ENCODE data around the gene RPP30.
A peak's percentile ranks its signal among the peaks of the same experiment; 100 is the strongest.
"Not testable (repeated sequence)": the region's sequence is repeated elsewhere in the genome, so short reads cannot be mapped to it uniquely, and the experiment has no call there.

Gene RPP30

GRCh38 chr10:90872648-90873020 lies 860 bp downstream of the RPP30 start:
- no peak for DNase-seq

- DNase-seq, result no peak
Measured at GRCh38 chr10:90879062-90879461, 7.3 kb downstream of the RPP30 start.

- not testable (repeated sequence) for DNase-seq
Measured at GRCh38 chr10:90880059-90880719, 8.4 kb downstream of the RPP30 start.

- DNase-seq, result no peak
Measured at GRCh38 chr10:90884431-90884830, 12.7 kb downstream of the RPP30 start.

DNA sequence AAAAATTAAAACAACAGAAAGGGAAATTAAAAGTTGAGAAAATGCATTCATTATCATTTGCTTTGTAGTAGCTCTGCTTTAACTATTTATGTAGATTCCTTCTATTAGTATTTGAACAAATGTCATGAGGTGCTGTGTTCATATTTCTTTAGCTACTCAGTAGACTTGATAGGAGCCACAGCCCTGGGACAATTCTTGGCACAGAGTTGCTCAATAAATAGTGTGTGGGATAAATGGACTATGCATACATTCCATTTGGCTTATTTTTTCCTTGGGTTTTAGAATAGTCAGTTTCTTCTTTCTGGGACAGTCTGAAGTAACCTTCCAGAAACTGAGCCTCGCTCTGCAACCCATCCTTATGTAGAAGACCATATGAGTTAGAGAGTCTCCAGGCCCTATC lies 13.4 kb downstream of the RPP30 start:
- no peak for DNase-seq

DNA sequence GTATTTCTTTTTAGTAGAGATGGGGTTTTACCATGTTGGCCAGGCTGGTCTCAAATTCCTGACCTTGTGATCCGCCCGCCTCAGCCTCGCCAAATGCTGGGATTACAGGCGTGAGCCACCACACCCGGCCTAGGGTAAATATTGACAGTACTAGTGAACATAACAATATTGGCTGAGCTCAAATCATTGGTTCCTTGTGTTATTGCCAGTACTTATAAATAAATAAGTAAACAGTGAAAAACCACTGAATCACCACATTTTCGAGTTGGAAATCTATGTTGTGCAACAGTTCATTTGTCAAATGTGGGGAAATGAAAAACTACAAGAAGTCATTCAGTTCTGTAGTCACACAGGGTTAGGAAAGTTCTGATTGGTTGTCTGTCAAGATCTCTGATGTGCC lies 15.8 kb downstream of the RPP30 start:
- DNase-seq, result no peak

- no peak for DNase-seq
Measured at GRCh38 chr10:90888387-90888786, 16.6 kb downstream of the RPP30 start.

DNA sequence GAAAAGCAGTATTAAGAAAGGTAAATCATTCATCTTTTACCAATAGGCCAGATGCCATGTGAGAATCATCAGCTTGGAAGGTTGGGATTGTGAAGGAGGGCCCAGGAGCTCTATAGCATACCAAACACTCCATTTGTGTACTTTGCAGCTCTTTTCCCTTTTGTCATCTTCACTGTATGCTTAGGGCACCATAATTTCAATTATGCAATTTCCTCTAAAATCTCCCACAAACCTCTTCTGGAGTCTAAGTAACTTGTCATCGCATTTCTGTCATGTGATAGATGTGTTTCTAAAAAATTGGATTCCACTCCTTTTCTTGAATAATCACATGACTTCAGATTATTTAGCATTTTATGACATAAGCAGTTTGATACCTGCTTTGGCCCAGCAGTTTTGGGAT lies 17.9 kb downstream of the RPP30 start:
- no peak for DNase-seq

- no peak for DNase-seq
Measured at GRCh38 chr10:90890347-90890746, 18.6 kb downstream of the RPP30 start.

- no peak for DNase-seq
Measured at GRCh38 chr10:90893190-90893589, 21.4 kb downstream of the RPP30 start.

DNA sequence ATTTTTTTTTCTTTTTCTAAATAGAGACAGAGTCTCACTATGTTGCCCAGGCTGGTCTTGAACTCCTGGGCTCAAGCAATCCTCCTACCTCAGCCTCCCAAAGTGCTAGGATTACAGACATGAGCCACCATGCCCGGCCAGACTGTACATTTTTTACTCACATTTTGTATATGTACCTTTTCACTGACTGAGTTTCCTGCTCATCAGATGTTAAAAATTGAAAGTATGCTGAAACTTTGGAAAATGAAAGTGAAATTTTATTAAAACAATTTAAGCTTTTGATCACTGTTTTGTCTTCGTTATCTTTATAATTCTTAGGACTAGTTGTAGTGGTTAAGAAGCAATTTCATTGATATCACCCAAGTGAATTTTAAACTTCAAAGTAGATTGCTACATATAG lies 25.1 kb downstream of the RPP30 start:
- not testable (repeated sequence) for DNase-seq

DNA sequence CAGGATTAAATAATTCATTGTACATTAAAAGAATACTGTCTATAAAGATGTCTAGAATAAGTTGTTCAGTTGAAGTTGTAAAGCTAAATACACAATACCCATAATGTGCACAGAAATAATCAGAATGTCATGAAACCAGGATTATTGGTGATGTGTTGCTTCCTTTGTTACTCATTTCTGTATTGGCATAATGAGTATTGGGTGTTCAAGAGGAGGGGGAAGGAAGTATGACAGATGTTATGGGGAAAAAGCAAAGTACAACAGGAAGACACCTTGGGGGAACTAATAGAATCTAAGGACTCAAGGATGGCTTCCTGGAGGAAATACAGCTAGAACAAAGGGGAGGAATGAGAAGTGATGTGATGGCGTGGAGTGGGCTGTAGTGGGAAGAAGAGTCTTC lies 34.2 kb downstream of the RPP30 start:
- DNase-seq, result no peak

DNA sequence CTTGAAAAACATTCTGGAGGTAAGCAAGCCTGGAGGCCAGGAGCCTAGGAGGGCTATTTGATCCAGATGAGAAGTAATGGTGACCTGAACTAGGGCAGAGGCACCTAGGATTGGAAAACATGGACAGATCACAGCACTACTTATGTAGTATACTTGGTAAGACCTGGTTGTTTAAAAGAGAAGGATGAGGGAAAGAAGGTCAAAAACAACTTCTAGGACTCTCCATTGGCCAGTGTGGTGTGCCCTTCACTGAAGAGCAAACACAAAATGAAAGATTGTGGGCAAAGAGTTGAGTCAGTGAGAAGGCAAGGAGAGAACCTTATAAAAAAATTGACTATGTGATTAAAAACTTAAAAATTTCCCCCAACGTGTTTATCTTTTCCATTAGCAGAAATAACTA lies 34.8 kb downstream of the RPP30 start:
- no peak for DNase-seq

- DNase-seq, result peak; percentile 67
Measured at GRCh38 chr10:90911133-90912051, 39.6 kb downstream of the RPP30 start.

DNA sequence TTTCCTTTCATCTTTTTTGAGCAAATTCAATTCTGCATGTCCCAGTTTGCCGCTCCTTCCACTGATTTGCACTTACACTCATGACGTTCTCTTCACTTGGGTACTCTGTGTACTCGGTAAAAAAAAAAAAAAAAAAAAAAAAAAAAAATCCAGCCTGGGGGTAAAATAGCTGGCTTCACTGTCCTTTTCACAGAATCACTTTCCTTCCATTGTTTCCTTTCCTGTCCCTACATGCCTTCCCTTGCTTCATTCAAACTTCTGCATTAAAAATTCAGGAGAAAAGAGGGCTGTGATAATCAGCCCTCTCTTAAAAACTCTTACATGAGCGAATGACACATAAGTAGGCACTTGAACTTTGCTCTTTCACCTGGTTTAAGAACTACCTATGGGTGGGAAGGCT lies 40.4 kb downstream of the RPP30 start:
- no peak for DNase-seq

DNA sequence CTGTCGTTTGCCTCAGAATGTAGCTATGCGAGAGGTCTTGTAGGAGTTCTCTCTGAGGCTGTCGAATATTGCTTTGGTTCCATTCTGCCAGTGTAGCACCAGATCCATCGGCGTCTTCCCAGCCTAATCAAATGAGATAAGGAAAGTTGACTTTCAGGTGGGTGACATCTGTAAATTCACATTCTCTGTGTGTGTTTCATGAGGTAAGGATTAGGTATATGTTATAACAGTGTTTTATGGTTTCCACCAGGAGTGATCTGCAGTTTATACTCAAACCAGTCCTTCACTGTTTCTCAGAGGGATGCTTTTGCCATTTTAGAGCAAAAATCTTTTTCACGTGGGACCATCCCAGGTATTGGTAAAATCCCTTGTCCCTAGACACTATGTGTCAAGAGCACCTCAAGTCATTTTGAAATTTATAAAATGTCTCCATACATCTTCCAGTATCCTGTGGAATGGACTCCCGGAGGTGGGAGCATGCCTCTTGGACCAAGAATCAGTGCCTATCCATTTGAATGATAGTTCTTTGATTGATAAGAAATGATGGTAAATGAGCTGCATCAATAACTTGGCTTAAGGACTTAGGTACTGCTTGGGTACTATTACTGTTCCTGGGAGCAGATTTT lies 41.2 kb downstream of the RPP30 start:
- DNase-seq, result no peak

- DNase-seq, result no peak
Measured at GRCh38 chr10:90913774-90914420, 42.1 kb downstream of the RPP30 start.

GRCh38 chr10:90914992-90915765 lies 43.4 kb downstream of the RPP30 start:
- DNase-seq, result no peak

- DNase-seq, result no peak
Measured at GRCh38 chr10:90915766-90916075, 43.9 kb downstream of the RPP30 start.

DNA sequence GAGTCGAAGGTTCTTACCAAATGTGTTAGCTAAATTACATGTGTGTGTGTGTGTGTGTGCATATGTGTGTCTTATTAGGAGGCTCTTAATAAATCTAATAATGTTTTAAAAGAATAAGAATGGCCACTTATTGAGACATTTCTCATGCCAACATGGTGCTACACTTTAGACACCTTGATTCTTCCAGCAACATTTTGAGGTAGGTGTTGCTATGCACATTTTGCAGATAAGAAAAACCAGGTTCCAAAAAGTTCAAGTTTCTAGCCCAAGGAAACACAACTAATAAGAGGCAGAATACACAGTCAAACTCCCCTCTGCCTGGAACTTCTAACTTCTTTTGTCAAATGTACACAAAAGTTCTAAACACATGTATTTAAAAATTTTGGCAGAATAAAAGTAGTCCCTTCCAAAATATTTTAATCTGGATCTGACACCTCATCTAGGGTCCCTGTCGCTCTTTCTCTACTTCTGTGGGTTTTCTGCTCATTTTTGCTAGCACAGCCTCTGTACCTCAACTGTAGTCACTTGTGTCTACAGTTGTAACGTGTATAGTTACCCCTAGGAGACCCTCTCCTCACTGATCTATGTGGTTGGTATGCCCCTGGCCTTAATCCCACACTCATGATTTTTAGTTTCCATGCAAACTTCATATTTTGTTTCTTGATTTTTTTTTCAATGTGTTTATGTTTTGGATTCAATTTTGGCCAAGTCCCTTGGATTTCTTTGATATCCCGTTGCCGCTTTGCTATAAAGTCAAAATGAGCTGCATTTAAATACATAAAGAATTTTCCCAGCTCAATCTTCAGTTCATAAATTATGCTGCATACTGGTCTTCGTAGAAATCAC lies 44.8 kb downstream of the RPP30 start:
- no peak for DNase-seq

DNA sequence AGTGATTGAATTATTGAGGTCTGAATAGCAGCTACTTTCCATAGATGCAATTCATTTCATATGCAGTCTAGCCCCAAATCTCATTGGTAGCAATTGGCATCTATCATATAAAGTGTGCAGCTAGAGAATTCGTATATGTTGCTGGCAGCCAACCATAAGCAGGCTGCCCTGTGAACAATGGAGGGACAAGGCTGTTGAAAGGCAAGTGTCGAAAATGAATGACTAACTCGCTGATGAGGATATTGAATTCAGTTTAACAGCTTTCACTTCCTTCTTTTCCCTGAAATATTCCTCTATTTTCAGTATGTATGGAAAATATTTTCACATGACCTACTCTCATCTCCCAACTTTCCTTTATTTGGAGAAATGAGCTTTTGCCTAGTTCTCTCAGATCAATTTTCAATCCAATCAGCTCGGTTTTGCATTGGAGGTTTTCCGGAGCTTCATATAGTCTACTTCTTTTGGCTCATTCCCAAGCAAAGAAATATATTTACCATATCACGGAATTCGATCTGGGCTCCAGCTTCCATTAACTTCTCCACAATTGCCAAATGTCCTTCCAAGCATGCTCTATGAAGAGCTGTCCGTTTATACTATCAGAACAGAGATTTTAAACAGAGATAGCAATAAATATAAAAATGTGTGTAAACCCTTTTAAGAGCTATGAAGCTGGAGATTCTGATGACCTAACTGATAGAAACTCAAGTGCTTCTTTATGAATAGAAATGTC lies 45.6 kb downstream of the RPP30 start:
- no peak for DNase-seq
